PC-9 (cell line): Measurements from ENCODE around the gene ALG2. TPM values are rescaled to one million over a fixed set of nuclear protein-coding genes. Genes with fewer than 3 reads are reported as not detected.

ENCODE experiments used
- BruUV-seq: library from RNA; stranded (reverse); fragments of 400-500 nt; replicated peaks from 2 replicates; lab custom pipeline; 2021; lab: Mats Ljungman, UMichigan
- CTCF ChIA-PET: fragments of 300-600 bp; sonication (Branson Sonifier 250); formaldehyde crosslinking; loops from one replicate; lab custom pipeline; 2022; ENCODE audit warnings: antibody characterized with exemption; lab: Charles Lee
- POLR2A ChIA-PET: fragments of 300-600 bp; sonication (Branson Sonifier 250); formaldehyde crosslinking; loops from one replicate; lab custom pipeline; 2022; ENCODE audit warnings: antibody characterized with exemption; ENCODE audit not compliant: unreplicated experiment; lab: Charles Lee
- DNase-seq, 2 experiments: peaks; one replicate each; pipeline versions ENCODE4 v3.0.0 to v3.0.0-alpha.2; 2015 to 2022; ENCODE audit warnings: mixed read lengths in 1 of 2
- H2AFZ ChIP-seq: fragments of 200-600 bp; sonication (generic); 2 replicates; pipeline ENCODE4 v1.8.1; 2017; ENCODE audit warnings: antibody characterized with exemption
- H3F3A ChIP-seq: fragments of 200-600 bp; sonication (generic); 2 replicates; pipeline ENCODE4 v1.8.1; 2017; ENCODE audit warnings: antibody characterized with exemption, mild to moderate bottlenecking, low read depth; ENCODE audit not compliant: insufficient read depth
- H3K27ac ChIP-seq: fragments of 200-600 bp; sonication (generic); 2 replicates; pipeline ENCODE4 v1.6.1; 2016; ENCODE audit warnings: mixed run types
- H3K27me3 ChIP-seq: fragments of 200-600 bp; sonication (generic); 2 replicates; pipeline ENCODE4 v1.6.1; 2016; ENCODE audit warnings: low read depth, mixed run types; ENCODE audit not compliant: insufficient read depth
- H3K36me3 ChIP-seq: fragments of 200-600 bp; sonication (generic); 2 replicates; pipeline ENCODE4 v1.6.1; 2016; ENCODE audit warnings: low read depth, mixed run types
- H3K4me1 ChIP-seq: fragments of 200-600 bp; sonication (generic); replicated peaks from 2 replicates; pipeline ENCODE4 v1.6.1; 2016; ENCODE audit warnings: mixed run types; ENCODE audit not compliant: insufficient read depth
- H3K4me2 ChIP-seq: fragments of 200-600 bp; sonication (generic); 2 replicates; pipeline ENCODE4 v1.6.1; 2017; ENCODE audit warnings: mixed run types
- H3K4me3 ChIP-seq: fragments of 200-600 bp; sonication (generic); 2 replicates; pipeline ENCODE4 v1.6.1; 2016; ENCODE audit warnings: mixed run types
- H3K79me2 ChIP-seq: fragments of 200-600 bp; sonication (generic); 2 replicates; pipeline ENCODE4 v1.6.1; 2017; ENCODE audit warnings: low read depth, mixed run types
- H3K9me2 ChIP-seq: fragments of 200-600 bp; sonication (generic); 2 replicates; pipeline ENCODE4 v1.8.1; 2017; ENCODE audit warnings: mild to moderate bottlenecking; ENCODE audit not compliant: insufficient read depth
- H3K9me3 ChIP-seq: fragments of 200-600 bp; sonication (generic); 2 replicates; pipeline ENCODE4 v1.8.1; 2016; ENCODE audit warnings: low read depth; ENCODE audit not compliant: insufficient read depth
- H4K20me1 ChIP-seq: fragments of 200-600 bp; sonication (generic); 2 replicates; pipeline ENCODE4 v1.8.1; 2017; ENCODE audit not compliant: insufficient read depth
- EZH2 ChIP-seq: fragments of 200-600 bp; sonication (generic); IDR thresholded peaks from 2 replicates; pipeline ENCODE4 v1.8.0; 2017; ENCODE audit warnings: antibody characterized with exemption, low read depth
- intact Hi-C: fragments of 100-400 bp; cut with micrococcal nuclease; formaldehyde crosslinking; loops from one replicate; pipeline ENCODE4 v1.10.0; 2022; ENCODE audit not compliant: unreplicated experiment
- total RNA-seq: library from RNA; stranded (reverse); gene quantifications from 2 replicates; pipeline ENCODE4 v1.2.3, GENCODE V29; 2021
- TF ChIP-seq, protein P1 (sequence below): fragments of 200-600 bp; sonication (generic); conservative IDR thresholded peaks from 2 replicates; pipeline ENCODE4 v1.6.1; 2017; ENCODE audit warnings: mixed run types, antibody characterized with exemption, mild to moderate bottlenecking, moderate library complexity

The ALG2 gene
- total RNA-seq, 1 experiment from 2014 or later, result 30.2 TPM

DNA sequence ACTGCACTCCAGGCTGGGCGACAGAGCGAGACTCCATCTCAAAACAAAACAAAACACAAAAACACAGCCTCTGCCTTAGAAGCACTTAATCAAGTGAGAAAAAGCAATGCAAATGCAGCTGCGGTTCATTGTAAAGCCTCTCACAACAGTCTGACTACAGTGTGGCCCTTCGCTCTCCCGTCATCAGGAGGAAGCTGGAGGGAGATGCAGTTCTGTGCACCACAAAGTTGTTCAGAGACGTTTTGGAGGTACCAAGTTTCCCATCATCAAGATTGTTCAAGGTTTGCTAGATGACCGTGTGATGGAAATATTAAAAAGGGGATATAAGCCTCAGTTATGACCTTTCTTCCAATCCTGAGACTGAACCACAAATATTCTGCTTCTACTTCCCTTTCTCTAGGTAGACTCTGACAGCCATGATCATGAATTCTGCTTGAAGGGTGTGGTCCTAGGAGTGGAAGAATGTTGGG, 41.2 kb upstream of the ALG2 start:
- Histone ChIP-seq H3K9me3 (no peaks in the 10 kb centered on the region), H3K36me3 (no peaks in the 10 kb centered on the region), H3K4me1 (no peaks in the 10 kb centered on the region), H3K4me3 (no peak overlapping the region), H4K20me1 (no peaks in the 10 kb centered on the region), H3K9me2 (no peaks in the 10 kb centered on the region), H2AFZ (no peak overlapping the region), H3K27ac (no peak overlapping the region), H3K4me2 (no peak overlapping the region), H3F3A (no peaks in the 10 kb centered on the region), H3K27me3 (no peaks in the 10 kb centered on the region), H3K79me2 (no peaks in the 10 kb centered on the region)
- intact Hi-C loops, result no loop called here
- no peak for DNase-seq
- ChIA-PET CTCF (no interaction called here), POLR2A (no interaction called here)
- TF ChIP-seq, protein P1, sequence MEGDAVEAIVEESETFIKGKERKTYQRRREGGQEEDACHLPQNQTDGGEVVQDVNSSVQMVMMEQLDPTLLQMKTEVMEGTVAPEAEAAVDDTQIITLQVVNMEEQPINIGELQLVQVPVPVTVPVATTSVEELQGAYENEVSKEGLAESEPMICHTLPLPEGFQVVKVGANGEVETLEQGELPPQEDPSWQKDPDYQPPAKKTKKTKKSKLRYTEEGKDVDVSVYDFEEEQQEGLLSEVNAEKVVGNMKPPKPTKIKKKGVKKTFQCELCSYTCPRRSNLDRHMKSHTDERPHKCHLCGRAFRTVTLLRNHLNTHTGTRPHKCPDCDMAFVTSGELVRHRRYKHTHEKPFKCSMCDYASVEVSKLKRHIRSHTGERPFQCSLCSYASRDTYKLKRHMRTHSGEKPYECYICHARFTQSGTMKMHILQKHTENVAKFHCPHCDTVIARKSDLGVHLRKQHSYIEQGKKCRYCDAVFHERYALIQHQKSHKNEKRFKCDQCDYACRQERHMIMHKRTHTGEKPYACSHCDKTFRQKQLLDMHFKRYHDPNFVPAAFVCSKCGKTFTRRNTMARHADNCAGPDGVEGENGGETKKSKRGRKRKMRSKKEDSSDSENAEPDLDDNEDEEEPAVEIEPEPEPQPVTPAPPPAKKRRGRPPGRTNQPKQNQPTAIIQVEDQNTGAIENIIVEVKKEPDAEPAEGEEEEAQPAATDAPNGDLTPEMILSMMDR, result no peak
- no peak for TF ChIP-seq EZH2
- BruUV-seq, result no TSS peak

DNA sequence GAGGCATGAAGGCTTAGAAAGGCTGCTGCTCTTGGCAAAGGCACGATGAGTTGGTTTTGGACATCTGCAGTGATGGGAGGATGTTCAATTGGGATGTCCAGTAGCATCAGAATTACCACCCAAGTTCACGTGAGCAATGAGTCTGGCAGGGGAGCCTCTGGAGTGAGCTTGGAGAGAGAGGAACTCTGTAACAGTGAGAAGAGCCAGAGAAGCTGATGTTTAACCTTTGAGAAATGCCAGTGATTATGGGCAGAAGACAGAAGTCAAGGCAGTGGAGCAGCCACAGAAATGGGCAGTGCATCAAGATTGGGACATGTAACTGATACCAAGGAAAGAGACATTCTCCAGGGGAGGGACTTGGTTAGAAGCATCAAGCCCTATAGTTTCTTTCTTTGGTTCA, 40.2 kb upstream of the ALG2 start:
- CTCF ChIA-PET, result no interaction called here

GRCh38 chr9:99259231-99259918, 37.6 kb upstream of the ALG2 start:
- no TSS peak for BruUV-seq
- peak in 1 of 2 experiments; percentile 8 for DNase-seq
- Histone ChIP-seq H3K36me3 (no peaks in the 10 kb centered on the region), H3K9me3 (no peaks in the 10 kb centered on the region), H3K27ac (no peak overlapping the region), H3F3A (no peaks in the 10 kb centered on the region), H3K9me2 (no peaks in the 10 kb centered on the region), H3K4me1 (no peaks in the 10 kb centered on the region), H4K20me1 (no peaks in the 10 kb centered on the region), H2AFZ (no peak overlapping the region), H3K4me3 (no peak overlapping the region), H3K79me2 (no peaks in the 10 kb centered on the region), H3K27me3 (no peaks in the 10 kb centered on the region), H3K4me2 (no peak overlapping the region)
- ChIA-PET CTCF (no interaction called here), POLR2A (interaction anchor here (0.6 kb wide), 1 partner anchor 910 kb away, joined by 3 read pairs; no protein-coding TSS in a partner anchor)
- no peak for TF ChIP-seq EZH2
- TF ChIP-seq, protein P1, result no peak
- intact Hi-C loops, result no loop called here

More for the DNA sequence above, 40.2 kb upstream of the ALG2 start:
- no peaks in the 10 kb centered on the region for H3K4me1 ChIP-seq
- H4K20me1 ChIP-seq, result no peaks in the 10 kb centered on the region
- H3K79me2 ChIP-seq, result no peaks in the 10 kb centered on the region
- H3K4me3 ChIP-seq, result no peak overlapping the region
- BruUV-seq, result no TSS peak
- no peaks in the 10 kb centered on the region for H3F3A ChIP-seq
- no peaks in the 10 kb centered on the region for H3K27me3 ChIP-seq
- no peak overlapping the region for H3K27ac ChIP-seq
- no peak overlapping the region for H3K4me2 ChIP-seq
- intact Hi-C loops, result no loop called here
- no peaks in the 10 kb centered on the region for H3K9me2 ChIP-seq
- no peak for DNase-seq
- TF ChIP-seq, protein P1, result no peak
- TF ChIP-seq EZH2, result no peak
- POLR2A ChIA-PET, result no interaction called here
- H3K9me3 ChIP-seq, result no peaks in the 10 kb centered on the region
- no peak overlapping the region for H2AFZ ChIP-seq
- no peaks in the 10 kb centered on the region for H3K36me3 ChIP-seq
